Mucosa of descending colon (tissue), 3 donors: ENCODE results near the gene EPHA6. TPM values are rescaled to one million over a fixed set of nuclear protein-coding genes. Genes with fewer than 3 reads are reported as not detected.

Experiments
- ATAC-seq: fragments of 200-7000 bp; cut with Tn5 transposase; one replicate; pipeline ENCODE4 v1.9.1; 2020; ENCODE audit warnings: mild to moderate bottlenecking, moderate library complexity
- DNase-seq, 3 donors: peaks; one replicate each; pipeline ENCODE4 v3.0.0-alpha.2; 2020
- H3K36me3 ChIP-seq: fragments of 200-600 bp; one replicate; pipeline ENCODE4 v1.8.0; 2021; ENCODE audit warnings: low read depth, mild to moderate bottlenecking
- H3K4me1 ChIP-seq: fragments of 200-600 bp; one replicate; pipeline ENCODE4 v1.8.0; 2021; ENCODE audit warnings: low read depth, mild to moderate bottlenecking
- H3K4me3 ChIP-seq: fragments of 200-600 bp; one replicate; pipeline ENCODE4 v1.8.0; 2021; ENCODE audit warnings: mild to moderate bottlenecking
- H3K9me3 ChIP-seq: fragments of 200-600 bp; one replicate; pipeline ENCODE4 v1.8.0; 2021; ENCODE audit warnings: mild to moderate bottlenecking
- intact Hi-C, 2 donors: fragments of 100-400 bp; cut with DNase I in 1 of 2; cut with micrococcal nuclease in 1 of 2; formaldehyde crosslinking; loops; one replicate each; pipeline versions ENCODE4 v1.11.0 to v1.11.1; 2022; cut with DNase I, micrococcal nuclease
- total RNA-seq, 3 donors: library from RNA; stranded (reverse); fragmentation: NEBNext Ultra II Directional in 2 of 3; extraction: Animal tissue kit (Norgen Biotek cat#: 25700) in 2 of 3; gene quantifications; one replicate each; pipeline versions ENCODE4 v1.2.1 to v1.2.4, GENCODE V29; 2021 to 2023
- TF ChIP-seq, protein P1 (sequence below): fragments of 200-600 bp; IDR thresholded peaks from one replicate; pipeline ENCODE4 v1.8.0; 2022; ENCODE audit warnings: antibody characterized with exemption, mild to moderate bottlenecking
- donor health status: DM: no; HTN: no; CAD: no; lungs with moderate emphysema.
- donor health status: DM: no; HTN: no; CAD: no.
- donor health status: DM: no; HTN: yes; CAD: no.

Gene EPHA6
- total RNA-seq, 3 donors from 2014 or later = 0.55 to 24.8 (median 1.5) TPM

DNA sequence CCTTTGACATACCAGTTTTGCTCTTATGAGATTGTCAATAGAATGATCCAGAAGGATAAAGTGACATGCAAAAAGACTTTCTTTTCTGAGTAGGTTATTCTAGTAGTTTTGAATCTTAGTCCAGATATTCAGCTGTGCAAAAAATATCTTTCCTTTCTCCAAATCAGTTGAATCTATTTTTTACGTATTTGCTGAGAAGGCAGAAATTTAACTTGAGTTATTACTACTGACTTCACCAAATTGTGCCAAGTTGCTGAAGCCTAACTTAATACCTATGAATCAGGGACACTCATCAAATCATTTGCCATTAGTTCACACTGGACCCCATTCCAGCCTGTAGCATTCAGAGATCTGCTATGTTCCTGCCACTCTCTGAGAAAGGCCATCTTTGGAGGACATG, 215.6 kb downstream of the EPHA6 start:
- H3K9me3 ChIP-seq = no peaks in the 10 kb centered on the region
- DNase-seq (no peak), ATAC-seq (no peak)
- H3K36me3 ChIP-seq = no peaks in the 10 kb centered on the region
- TF ChIP-seq, protein P1, sequence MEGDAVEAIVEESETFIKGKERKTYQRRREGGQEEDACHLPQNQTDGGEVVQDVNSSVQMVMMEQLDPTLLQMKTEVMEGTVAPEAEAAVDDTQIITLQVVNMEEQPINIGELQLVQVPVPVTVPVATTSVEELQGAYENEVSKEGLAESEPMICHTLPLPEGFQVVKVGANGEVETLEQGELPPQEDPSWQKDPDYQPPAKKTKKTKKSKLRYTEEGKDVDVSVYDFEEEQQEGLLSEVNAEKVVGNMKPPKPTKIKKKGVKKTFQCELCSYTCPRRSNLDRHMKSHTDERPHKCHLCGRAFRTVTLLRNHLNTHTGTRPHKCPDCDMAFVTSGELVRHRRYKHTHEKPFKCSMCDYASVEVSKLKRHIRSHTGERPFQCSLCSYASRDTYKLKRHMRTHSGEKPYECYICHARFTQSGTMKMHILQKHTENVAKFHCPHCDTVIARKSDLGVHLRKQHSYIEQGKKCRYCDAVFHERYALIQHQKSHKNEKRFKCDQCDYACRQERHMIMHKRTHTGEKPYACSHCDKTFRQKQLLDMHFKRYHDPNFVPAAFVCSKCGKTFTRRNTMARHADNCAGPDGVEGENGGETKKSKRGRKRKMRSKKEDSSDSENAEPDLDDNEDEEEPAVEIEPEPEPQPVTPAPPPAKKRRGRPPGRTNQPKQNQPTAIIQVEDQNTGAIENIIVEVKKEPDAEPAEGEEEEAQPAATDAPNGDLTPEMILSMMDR = no peak
- intact Hi-C loops = no loop called here
- H3K4me3 ChIP-seq = no peak overlapping the region
- H3K4me1 ChIP-seq = no peaks in the 10 kb centered on the region

DNA sequence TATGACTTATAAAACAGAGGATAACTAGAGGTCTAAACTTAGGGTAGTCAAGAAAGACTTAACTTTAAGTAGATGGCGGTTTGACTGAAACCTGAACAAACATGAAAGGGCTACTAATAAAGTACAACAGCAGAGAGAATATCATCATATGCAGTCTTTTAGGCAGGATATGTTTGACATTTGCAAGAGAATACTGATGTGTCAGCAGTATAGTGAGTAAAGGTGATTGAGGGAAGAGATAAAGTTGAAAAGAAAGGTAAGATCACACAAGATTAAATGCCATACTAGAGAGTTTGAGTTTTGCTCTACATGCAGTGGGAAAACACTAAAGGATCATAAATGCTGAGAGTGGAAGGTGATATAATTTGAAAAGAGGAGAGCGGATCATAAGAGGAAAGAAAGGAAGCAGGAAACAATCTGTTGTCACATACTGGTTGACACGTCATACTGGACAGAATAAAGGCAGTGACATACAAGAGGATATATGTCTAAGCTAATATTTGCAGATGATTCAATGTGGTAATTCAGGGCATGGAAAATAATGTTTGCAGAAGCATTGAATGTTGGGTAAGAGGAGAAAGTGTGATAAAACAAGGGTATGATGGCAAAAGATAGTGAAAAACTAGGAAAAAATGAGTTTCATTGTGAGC, 223.0 kb downstream of the EPHA6 start:
- ATAC-seq = no peak

DNA sequence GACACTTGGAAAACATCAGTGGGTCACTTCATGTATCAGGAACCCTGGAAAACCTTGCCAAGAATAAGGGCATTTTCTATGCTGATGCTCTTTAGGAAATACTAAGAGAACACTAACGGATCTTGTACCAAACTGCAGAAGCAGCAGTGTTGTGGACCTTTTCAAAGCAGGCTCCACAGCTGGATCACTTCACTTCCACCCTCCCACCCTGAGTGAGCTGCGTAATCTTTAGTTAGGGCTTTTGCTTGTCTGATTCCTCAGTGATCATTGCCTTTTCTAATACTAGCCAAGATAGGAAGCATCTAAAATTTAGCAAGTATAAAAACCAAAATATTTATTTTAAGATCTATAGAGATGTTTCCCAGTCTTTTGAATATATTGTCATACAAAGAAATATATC, 229.0 kb downstream of the EPHA6 start:
- Histone ChIP-seq H3K4me3 (no peak overlapping the region), H3K4me1 (no peaks in the 10 kb centered on the region), H3K36me3 (no peaks in the 10 kb centered on the region), H3K9me3 (no peaks in the 10 kb centered on the region)
- ATAC-seq (no peak), DNase-seq (no peak)
- intact Hi-C loops = no loop called here
- TF ChIP-seq, protein P1 = no peak

More for the DNA sequence above, 223.0 kb downstream of the EPHA6 start:
- Histone ChIP-seq H3K4me1 (no peaks in the 10 kb centered on the region), H3K36me3 (no peaks in the 10 kb centered on the region), H3K4me3 (no peak overlapping the region), H3K9me3 (no peaks in the 10 kb centered on the region)
- intact Hi-C loops = no loop called here
- DNase-seq = no peak
- TF ChIP-seq, protein P1 = no peak

GRCh38 chr3:97057365-97057764, 243.0 kb downstream of the EPHA6 start:
- H3K36me3 ChIP-seq = no peaks in the 10 kb centered on the region
- peaks cover 3% of the 10 kb centered on the region for H3K9me3 ChIP-seq
- ATAC-seq = no peak
- TF ChIP-seq, protein P1 = no peak
- no peak for DNase-seq
- H3K4me1 ChIP-seq = no peaks in the 10 kb centered on the region
- no peak overlapping the region for H3K4me3 ChIP-seq
- intact Hi-C loops = no loop called here

GRCh38 chr3:97059168-97059567, 244.8 kb downstream of the EPHA6 start:
- no peaks in the 10 kb centered on the region for H3K36me3 ChIP-seq
- ATAC-seq = no peak
- intact Hi-C loops = no loop called here
- no peak overlapping the region for H3K4me3 ChIP-seq
- DNase-seq = no peak
- H3K9me3 ChIP-seq = peaks cover 3% of the 10 kb centered on the region
- TF ChIP-seq, protein P1 = no peak
- H3K4me1 ChIP-seq = no peaks in the 10 kb centered on the region

DNA sequence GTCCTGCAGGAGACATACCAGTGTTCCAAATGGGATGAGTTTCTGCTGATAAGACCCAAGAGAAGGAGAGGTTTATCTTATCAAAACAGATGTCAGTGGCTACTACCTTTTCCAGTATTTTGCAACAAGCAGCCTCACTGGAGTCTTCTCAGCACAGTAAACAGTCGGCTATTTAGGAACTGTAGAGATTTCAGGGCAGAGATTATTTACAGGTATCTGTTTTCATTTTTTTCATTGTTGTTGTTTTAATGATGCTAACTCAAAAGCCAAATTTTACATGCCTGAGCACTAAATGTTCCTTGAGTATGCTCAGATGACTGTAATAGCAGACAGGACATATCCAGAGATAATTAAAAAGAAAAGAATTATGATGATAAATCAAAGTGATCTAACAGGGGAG, 252.1 kb downstream of the EPHA6 start:
- intact Hi-C loops = no loop called here
- DNase-seq = no peak
- no peaks in the 10 kb centered on the region for H3K36me3 ChIP-seq
- H3K4me3 ChIP-seq = no peak overlapping the region
- TF ChIP-seq, protein P1 = no peak
- no peaks in the 10 kb centered on the region for H3K4me1 ChIP-seq
- no peak for ATAC-seq
- H3K9me3 ChIP-seq = peaks cover 2% of the 10 kb centered on the region
